ENCODE data around the gene DBH.

DNA sequence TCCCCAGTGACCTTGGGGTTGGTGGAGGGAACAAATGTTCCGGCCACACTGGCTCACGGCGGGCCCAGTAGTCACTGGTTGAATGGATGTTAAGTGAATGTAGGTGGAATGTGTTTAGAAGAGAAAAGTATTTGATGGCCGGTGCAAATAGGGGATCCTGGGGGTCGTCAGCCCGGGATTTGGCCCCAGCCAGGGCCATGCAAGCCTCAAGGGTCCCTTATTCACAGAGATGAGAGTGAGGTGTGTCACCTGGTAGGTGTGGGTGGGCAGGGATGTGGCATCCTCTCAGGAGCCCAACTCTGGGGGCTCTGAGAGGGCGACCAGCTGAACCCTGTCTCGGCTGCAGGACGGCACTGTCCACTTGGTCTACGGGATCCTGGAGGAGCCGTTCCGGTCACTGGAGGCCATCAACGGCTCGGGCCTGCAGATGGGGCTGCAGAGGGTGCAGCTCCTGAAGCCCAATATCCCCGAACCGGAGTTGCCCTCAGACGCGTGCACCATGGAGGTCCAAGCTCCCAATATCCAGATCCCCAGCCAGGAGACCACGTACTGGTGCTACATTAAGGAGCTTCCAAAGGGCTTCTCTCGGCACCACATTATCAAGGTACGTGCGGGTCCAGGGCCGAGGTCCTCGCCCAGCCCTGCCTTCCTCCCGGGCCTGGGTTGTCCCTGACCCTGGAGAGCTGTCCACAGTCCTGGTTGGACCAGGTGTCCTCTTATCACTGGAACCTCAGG is 5.9 kb downstream of the DBH start:
- TF ChIP-seq, protein P1, sequence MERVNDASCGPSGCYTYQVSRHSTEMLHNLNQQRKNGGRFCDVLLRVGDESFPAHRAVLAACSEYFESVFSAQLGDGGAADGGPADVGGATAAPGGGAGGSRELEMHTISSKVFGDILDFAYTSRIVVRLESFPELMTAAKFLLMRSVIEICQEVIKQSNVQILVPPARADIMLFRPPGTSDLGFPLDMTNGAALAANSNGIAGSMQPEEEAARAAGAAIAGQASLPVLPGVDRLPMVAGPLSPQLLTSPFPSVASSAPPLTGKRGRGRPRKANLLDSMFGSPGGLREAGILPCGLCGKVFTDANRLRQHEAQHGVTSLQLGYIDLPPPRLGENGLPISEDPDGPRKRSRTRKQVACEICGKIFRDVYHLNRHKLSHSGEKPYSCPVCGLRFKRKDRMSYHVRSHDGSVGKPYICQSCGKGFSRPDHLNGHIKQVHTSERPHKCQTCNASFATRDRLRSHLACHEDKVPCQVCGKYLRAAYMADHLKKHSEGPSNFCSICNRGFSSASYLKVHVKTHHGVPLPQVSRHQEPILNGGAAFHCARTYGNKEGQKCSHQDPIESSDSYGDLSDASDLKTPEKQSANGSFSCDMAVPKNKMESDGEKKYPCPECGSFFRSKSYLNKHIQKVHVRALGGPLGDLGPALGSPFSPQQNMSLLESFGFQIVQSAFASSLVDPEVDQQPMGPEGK (CRISPR knock-in tag; IDR thresholded peaks at IDR 0.05; ENCODE audit: borderline replicate concordance), result no peak
- TF ChIP-seq CSDC2 (CRISPR knock-in tag; IDR thresholded peaks at IDR 0.05) (no peak), ZNF565 (CRISPR knock-in tag; conservative IDR thresholded peaks at IDR 0.05; ENCODE audit: low read depth) (no peak), TOX (CRISPR knock-in tag; IDR thresholded peaks at IDR 0.05; ENCODE audit: borderline replicate concordance) (no peak)

All from SK-N-SH treated with all-trans-retinoic acid at 6 μM for 48 hours (cell line).